Measurements from ENCODE around the gene ZW10. TPM values are rescaled to one million over a fixed set of nuclear protein-coding genes. Genes with fewer than 3 reads are reported as not detected.

The ZW10 gene
- total RNA-seq, 1 experiment from 2014 or later: 15.9 TPM

DNA sequence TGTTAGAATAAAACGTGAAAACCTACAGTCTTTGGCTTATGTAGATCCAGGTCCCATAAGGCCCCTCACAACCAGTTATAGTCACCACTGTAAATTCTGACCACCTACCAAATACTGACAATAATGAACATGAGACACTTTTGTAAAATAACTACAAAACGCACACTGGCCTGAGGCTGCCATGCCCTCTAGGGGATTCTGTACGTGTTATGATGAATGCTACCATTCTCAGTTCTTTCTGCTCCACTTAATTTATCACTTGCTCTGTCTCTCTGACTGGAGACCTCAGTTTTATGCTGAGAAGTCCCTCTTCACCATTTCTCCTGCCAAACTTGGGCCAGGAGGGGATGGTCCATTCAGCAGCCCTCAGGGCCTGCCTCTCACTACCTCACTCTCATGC, 48.7 kb downstream of the ZW10 start:
- no peaks in the 10 kb centered on the region for H3K36me3 Mint-ChIP-seq (ENCODE audit: insufficient read depth, unreplicated experiment)
- TF ChIP-seq CTCF (IDR thresholded peaks at IDR 0.05; ENCODE audit: unreplicated experiment): no peak
- no TSS peak for BruUV-seq (replicated peaks)
- H3K27ac Mint-ChIP-seq (ENCODE audit: unreplicated experiment): no peak overlapping the region
- H3K4me3 Mint-ChIP-seq (ENCODE audit: low read depth, unreplicated experiment): no peak overlapping the region
- no peaks in the 10 kb centered on the region for H3K9me3 Mint-ChIP-seq (ENCODE audit: low read depth, unreplicated experiment)
- intact Hi-C loops (cut with micrococcal nuclease; ENCODE audit: unreplicated experiment): loop anchor here (2.0 to 5.0 kb wide), 2 partner anchors 60 to 192 kb away; no protein-coding TSS in a partner anchor
- H3K4me1 Mint-ChIP-seq (ENCODE audit: low read depth, unreplicated experiment): peaks cover 35% of the 10 kb centered on the region
- H3K27me3 Mint-ChIP-seq (ENCODE audit: unreplicated experiment): no peaks in the 10 kb centered on the region
- CTCF ChIA-PET: interaction anchor here (0.7 to 1.4 kb wide), 2 partner anchors 34 to 35 kb away, joined by 4 to 7 read pairs; no protein-coding TSS in a partner anchor
- no peak for DNase-seq

- CTCF ChIA-PET: no interaction called here
- DNase-seq: no peak
- no peaks in the 10 kb centered on the region for H3K36me3 Mint-ChIP-seq (ENCODE audit: insufficient read depth, unreplicated experiment)
- H3K27me3 Mint-ChIP-seq (ENCODE audit: unreplicated experiment): no peaks in the 10 kb centered on the region
- no peak overlapping the region for H3K4me3 Mint-ChIP-seq (ENCODE audit: low read depth, unreplicated experiment)
- no TSS peak for BruUV-seq (replicated peaks)
- no peak overlapping the region for H3K27ac Mint-ChIP-seq (ENCODE audit: unreplicated experiment)
- intact Hi-C loops (cut with micrococcal nuclease; ENCODE audit: unreplicated experiment): loop anchor here (2.0 kb wide), 1 partner anchor 59 kb away; no protein-coding TSS in a partner anchor
- H3K9me3 Mint-ChIP-seq (ENCODE audit: low read depth, unreplicated experiment): no peaks in the 10 kb centered on the region
- TF ChIP-seq CTCF (IDR thresholded peaks at IDR 0.05; ENCODE audit: unreplicated experiment): no peak
- H3K4me1 Mint-ChIP-seq (ENCODE audit: low read depth, unreplicated experiment): peaks cover 25% of the 10 kb centered on the region
Measured at GRCh38 chr11:113723787-113724186, 49.7 kb downstream of the ZW10 start.

GRCh38 chr11:113722934-113723333, 50.6 kb downstream of the ZW10 start:
- no peak for TF ChIP-seq CTCF (IDR thresholded peaks at IDR 0.05; ENCODE audit: unreplicated experiment)
- CTCF ChIA-PET: no interaction called here
- H3K4me3 Mint-ChIP-seq (ENCODE audit: low read depth, unreplicated experiment): no peak overlapping the region
- no TSS peak for BruUV-seq (replicated peaks)
- intact Hi-C loops (cut with micrococcal nuclease; ENCODE audit: unreplicated experiment): no loop called here
- no peak overlapping the region for H3K27ac Mint-ChIP-seq (ENCODE audit: unreplicated experiment)
- no peak for DNase-seq
- no peaks in the 10 kb centered on the region for H3K9me3 Mint-ChIP-seq (ENCODE audit: low read depth, unreplicated experiment)
- H3K36me3 Mint-ChIP-seq (ENCODE audit: insufficient read depth, unreplicated experiment): no peaks in the 10 kb centered on the region
- peaks cover 21% of the 10 kb centered on the region for H3K4me1 Mint-ChIP-seq (ENCODE audit: low read depth, unreplicated experiment)
- H3K27me3 Mint-ChIP-seq (ENCODE audit: unreplicated experiment): no peaks in the 10 kb centered on the region

GRCh38 chr11:113722221-113722620, 51.3 kb downstream of the ZW10 start:
- intact Hi-C loops (cut with micrococcal nuclease; ENCODE audit: unreplicated experiment): no loop called here
- CTCF ChIA-PET: no interaction called here

More at GRCh38 chr11:113722221-113722620, 51.3 kb downstream of the ZW10 start:
- TF ChIP-seq CTCF (IDR thresholded peaks at IDR 0.05; ENCODE audit: unreplicated experiment): no peak
- no peaks in the 10 kb centered on the region for H3K27me3 Mint-ChIP-seq (ENCODE audit: unreplicated experiment)
- BruUV-seq (replicated peaks): no TSS peak
- DNase-seq: no peak
- H3K36me3 Mint-ChIP-seq (ENCODE audit: insufficient read depth, unreplicated experiment): no peaks in the 10 kb centered on the region
- no peak overlapping the region for H3K4me3 Mint-ChIP-seq (ENCODE audit: low read depth, unreplicated experiment)
- H3K9me3 Mint-ChIP-seq (ENCODE audit: low read depth, unreplicated experiment): no peaks in the 10 kb centered on the region
- no peak overlapping the region for H3K27ac Mint-ChIP-seq (ENCODE audit: unreplicated experiment)
- peaks cover 21% of the 10 kb centered on the region for H3K4me1 Mint-ChIP-seq (ENCODE audit: low read depth, unreplicated experiment)
